Epithelial cell of proximal tubule (primary cell): Measurements from ENCODE around the gene MRPL58. TPM values are rescaled to one million over a fixed set of nuclear protein-coding genes. Genes with fewer than 3 reads are reported as not detected.

ENCODE experiments used
- DNase-seq: peaks from one replicate; pipeline ENCODE4 v3.0.0-alpha.2; 2011; ENCODE audit warnings: low read depth
- H3K4me3 ChIP-seq: 2 replicates; pipeline ENCODE4 v1.5.1; 2011; ENCODE audit warnings: low read depth, mild to moderate bottlenecking, low read length
- CTCF ChIP-seq: conservative IDR thresholded peaks from 2 replicates; pipeline ENCODE4 v1.5.1; 2012; ENCODE audit warnings: low read depth, mild to moderate bottlenecking, low read length
- total RNA-seq: library from RNA; depleted of rRNA; stranded (reverse); fragments of >200 nt; gene quantifications from 2 replicates; pipeline ENCODE4 v1.2.3, GENCODE V29; 2015

MRPL58 gene
- total RNA-seq, 1 donor from 2014 or later: 52.2 TPM

- DNase-seq: no peak
- no peak overlapping the region for H3K4me3 ChIP-seq
- TF ChIP-seq CTCF: no peak
Observed at GRCh38 chr17:75063201-75063600, 50.7 kb downstream of the MRPL58 start.

GRCh38 chr17:75063626-75064025 lies 51.2 kb downstream of the MRPL58 start:
- no peak for TF ChIP-seq CTCF
- H3K4me3 ChIP-seq: no peak overlapping the region
- DNase-seq: no peak

GRCh38 chr17:75064040-75064439 lies 51.6 kb downstream of the MRPL58 start:
- H3K4me3 ChIP-seq: no peak overlapping the region
- DNase-seq: no peak
- TF ChIP-seq CTCF: no peak

GRCh38 chr17:75064460-75064859 lies 52.0 kb downstream of the MRPL58 start:
- H3K4me3 ChIP-seq: no peak overlapping the region
- DNase-seq: no peak
- no peak for TF ChIP-seq CTCF

GRCh38 chr17:75064867-75065561 lies 52.5 kb downstream of the MRPL58 start:
- no peak for DNase-seq
- no peak overlapping the region for H3K4me3 ChIP-seq
- no peak for TF ChIP-seq CTCF

DNA sequence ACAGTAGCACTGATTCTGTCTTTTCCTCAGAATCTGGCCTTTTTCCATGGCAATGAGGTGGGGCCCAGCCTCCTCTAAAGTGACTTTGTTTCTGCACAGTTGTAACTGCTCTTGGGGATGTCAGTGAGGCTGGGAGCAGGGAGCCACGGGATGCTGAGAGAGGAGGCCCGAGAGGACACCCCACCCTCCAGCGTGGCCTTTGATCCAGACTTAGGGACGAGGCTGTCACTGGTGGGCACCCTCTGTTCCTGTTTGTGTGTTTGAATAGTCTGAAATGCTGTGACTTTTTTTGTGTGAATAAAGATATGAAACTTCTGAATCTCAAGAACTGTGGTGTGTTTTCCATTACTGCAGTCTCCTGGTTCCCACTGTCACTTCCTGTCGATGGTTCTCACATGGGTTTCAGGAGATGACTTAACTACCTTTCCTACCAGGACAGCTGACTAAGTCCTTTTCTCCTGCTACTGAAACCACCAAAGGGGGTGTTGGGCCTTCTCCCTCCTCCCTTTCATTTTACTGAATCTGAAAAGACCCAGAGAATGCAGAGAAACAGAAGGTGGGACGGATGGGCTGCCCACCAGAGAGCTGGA lies 53.2 kb downstream of the MRPL58 start:
- DNase-seq: no peak
- no peak for TF ChIP-seq CTCF
- no peak overlapping the region for H3K4me3 ChIP-seq

DNA sequence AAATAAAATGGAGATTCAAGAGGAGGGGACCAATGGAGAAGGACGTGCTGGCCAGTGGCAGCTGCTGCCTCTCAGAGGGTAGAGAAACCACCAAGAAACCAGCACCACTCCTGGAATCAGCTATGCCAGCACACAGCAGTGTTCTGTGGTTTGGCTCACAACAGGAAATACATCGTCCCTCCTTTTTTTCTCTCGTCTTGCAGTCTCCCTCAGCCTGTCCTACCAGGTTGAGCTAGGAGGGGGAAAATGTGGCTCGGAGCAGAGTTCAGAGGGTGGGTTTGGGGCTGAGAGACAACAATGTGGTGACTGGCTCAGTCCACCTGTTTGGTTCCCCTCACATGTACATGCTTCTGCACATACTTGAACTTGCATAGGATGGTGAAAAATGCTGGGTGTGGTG lies 55.4 kb downstream of the MRPL58 start:
- no peak overlapping the region for H3K4me3 ChIP-seq
- DNase-seq: no peak
- TF ChIP-seq CTCF: no peak
